HG02610 (cell line): ENCODE measurements around the gene FXYD5.

ENCODE experiments used
- ATAC-seq: cut with Tn5 transposase; IDR thresholded peaks from one replicate; pipeline ENCODE4 v1.9.1; 2021; ENCODE audit warnings: mild to moderate bottlenecking, moderate library complexity; ENCODE audit not compliant: unreplicated experiment

Gene FXYD5, protein sequence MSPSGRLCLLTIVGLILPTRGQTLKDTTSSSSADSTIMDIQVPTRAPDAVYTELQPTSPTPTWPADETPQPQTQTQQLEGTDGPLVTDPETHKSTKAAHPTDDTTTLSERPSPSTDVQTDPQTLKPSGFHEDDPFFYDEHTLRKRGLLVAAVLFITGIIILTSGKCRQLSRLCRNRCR

DNA sequence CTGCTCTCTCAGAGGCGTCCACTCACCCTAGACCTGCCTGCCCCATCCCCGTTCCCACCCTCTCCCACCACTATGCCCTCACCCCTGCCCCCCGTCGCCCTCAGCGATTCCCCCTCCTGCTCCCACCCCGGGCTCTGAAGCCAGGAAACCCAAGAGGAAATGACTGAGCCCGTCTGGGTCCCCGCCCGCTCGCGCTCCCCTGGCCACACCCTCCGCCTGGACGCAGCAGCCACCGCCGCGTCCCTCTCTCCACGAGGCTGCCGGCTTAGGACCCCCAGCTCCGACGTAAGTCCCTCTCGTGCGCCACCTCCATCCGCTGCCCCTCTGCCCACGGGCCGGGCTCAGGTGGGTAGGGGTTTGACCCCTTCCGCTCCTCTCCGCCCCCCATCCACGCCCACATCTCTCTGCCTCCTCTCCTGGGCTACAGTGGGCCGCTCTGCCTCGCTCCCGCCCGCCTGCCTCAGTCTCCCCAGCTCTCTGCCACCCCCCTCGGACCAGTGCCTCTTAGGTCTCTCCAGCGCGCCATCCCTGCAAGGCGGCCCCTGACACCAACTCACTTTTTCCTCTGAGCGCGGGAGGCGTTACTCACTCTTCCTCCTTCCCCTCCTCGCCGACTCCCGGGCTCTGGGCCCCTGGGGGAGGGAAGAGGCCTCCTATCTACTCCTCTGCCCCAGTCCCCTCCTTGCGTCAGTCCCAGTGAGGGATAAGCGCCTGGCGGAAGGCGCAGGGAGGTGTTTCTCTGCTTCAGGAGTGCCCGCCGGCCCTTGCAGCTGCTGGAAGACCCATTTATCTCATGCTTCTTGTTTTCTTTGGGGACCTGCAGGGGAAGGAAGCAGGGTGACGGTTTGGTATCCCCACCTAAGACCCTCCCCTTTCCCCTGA is at the start of gene FXYD5:
TSS of gene FXYD5 (plus strand) at position 211 of the 882 bp plus-strand sequence. CDS start 816 bp downstream, outside the sequence.
- no peak for ATAC-seq

DNA sequence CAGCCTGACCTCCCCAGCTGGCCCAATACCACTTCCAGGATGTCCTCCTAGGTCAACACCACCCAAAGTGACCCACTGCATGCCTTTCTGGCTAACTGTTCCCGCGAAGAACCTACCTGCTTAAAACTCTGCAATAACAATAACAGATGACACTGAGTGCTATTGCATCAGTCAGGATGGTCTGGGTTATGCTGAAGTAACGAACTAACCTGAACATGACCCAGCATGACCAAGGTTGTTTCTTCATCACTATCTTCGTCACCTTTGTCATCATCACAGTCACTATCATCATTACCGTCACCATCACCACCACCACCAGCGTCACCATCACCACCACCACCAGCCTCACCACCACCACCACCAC is 49.5 kb upstream of the FXYD5 start:
- no peak for ATAC-seq

DNA sequence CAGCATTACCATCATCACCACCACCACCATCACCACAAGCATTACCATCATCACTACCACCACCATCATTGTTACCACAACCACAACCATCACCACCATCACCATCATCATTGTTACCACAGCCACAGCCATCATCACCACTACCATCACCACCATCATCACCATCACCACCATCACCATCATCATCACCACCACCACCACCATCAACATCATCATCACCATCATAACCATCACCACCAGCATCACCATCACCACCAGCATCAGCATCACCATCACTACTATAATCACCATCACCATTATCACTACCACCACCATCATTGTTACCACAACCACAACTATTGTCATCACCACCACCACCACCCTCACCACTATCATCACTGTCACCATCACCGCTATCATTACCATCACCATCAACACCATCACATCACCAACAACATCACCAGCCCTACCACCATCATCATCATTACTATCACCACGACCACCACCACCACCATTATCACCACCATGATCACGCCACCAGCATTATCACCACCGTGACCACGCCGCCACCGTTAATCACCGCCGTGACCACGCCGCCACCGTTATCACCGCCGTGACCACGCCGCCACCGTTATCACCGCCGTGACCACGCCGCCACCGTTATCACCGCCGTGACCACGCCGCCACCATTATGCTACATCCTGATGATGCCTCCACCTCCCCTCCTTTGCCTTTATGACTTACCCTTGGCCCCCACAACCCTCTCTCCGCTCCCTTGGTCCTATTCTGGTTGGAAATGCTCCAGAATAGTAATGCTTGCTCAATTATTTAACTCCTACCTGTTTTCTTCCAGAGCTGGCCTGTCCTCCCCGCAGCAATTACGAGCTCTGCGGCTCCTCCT is 48.9 kb upstream of the FXYD5 start:
- no peak for ATAC-seq

GRCh38 chr19:35106291-35106583 is 48.3 kb upstream of the FXYD5 start:
- no peak for ATAC-seq

DNA sequence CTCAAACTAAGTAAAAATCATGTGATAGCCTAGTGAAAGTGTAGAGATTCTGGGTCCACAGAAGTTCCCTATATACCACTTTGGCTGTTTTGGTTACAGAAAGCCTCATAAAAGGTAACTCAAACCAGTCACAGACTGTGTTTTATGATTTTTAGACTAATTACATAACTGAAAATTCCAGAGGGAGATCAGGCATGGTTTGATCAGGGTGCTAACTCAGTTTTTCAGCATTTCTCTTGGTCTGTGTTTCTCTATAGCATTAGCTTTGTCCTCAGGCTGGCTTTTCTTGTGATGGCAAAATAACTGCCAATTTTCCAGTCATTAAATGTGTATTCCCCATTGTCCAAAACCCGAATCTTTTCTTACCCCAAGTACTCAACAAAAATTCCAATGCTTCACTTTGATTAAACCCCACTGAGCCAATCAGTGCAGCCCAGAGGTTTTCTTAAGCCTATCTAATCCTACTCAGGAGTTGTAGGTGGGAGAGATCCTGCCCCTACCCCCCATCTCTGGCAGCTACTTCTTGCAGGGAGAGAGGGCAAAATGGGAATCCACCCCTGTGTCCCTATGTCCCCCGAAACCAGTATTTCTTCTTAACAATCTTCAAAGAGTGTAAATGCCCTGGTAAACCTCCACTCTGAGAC is 47.5 kb upstream of the FXYD5 start:
- no peak for ATAC-seq

- ATAC-seq, result no peak
These were observed 47.0 kb upstream of the FXYD5 start for GRCh38 chr19:35107545-35107944.

- ATAC-seq, result no peak
These were observed 45.8 kb upstream of the FXYD5 start for GRCh38 chr19:35108730-35109129.

DNA sequence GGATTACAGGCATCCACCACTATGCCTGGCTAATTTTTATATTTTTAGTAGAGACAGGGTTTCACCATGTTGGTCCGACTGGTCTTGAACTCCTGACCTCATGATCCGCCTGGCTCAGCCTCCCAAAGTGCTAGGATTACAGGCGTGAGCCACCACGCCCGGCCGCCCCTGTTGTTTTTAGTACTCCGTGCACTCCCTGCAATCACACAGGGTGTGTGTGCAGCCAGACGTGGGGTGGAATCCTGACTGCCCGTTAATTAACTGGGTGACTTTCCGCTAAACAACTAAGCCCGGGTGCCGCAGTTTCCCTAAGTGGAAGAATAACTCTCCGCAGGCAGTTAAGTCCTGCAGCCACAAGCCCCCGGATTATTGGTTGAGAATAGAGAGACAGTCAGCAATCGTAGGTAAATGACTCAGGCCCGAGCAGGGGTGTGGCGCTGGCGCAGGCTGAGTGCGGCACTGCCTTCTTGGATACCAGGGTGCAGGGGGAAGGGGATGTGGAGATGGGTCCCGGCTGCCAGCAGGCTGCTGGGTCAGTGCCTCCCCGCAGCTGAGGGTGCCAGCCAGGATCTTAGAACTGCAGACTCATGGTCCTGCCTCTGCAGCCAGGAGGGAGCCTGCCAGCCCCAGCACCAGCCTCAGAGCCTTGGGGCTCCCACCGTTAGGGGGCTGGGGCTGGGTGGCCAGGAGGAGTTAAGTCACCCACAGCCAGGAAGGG is 45.0 kb upstream of the FXYD5 start:
- no peak for ATAC-seq

DNA sequence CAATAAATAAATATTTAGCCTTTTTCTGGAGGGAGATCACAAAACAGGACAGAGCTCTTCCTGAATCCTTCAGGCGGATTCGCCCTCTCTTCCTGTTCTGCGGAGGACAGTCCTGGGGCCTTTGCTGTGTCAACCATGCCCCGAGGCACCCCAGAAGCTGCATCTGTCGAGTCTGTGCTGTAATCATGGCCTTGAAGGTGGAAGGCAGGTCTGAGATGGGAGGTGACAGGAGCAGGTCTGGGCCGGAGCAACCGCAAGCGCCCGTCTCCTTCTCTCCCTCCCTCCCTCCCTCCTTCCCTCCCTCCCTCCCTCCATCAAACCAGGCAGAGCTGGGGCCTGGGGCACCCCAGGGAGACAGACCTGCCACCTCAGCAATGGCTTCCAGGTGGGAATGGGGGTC is 43.6 kb upstream of the FXYD5 start:
- no peak for ATAC-seq

DNA sequence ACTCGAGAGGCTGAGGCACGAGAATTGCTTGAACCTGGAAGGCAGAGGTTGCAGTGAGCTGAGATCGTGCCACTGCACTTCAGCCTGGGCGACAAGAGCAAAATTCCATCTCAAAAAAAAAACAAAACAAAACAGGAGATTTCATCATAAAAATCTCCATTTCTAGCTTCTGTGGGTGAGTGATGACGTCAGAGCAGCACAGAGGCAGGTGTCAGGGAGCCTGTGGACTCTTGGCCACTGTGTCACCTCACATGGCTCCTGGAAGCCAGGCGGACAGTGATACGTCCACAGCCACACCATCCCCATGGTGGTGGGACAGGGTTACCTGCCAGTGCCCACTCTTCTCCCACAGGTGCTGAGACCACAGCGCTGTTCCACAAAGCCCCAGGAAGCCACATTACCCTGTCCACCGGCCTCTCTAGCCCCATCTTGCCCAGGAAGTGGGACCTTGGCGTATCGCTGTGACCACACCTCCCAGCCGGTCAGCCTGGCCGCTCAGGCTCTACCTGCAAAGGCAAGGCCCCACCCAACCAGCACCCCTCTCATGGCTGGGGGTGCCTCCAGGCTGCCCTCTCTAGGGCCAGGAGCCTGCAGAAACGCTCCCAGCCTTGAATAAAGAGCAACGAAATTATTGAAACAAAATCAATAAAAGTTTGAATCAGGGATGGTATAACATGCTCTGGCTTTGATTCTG is 41.4 kb upstream of the FXYD5 start:
- ATAC-seq, result no peak

DNA sequence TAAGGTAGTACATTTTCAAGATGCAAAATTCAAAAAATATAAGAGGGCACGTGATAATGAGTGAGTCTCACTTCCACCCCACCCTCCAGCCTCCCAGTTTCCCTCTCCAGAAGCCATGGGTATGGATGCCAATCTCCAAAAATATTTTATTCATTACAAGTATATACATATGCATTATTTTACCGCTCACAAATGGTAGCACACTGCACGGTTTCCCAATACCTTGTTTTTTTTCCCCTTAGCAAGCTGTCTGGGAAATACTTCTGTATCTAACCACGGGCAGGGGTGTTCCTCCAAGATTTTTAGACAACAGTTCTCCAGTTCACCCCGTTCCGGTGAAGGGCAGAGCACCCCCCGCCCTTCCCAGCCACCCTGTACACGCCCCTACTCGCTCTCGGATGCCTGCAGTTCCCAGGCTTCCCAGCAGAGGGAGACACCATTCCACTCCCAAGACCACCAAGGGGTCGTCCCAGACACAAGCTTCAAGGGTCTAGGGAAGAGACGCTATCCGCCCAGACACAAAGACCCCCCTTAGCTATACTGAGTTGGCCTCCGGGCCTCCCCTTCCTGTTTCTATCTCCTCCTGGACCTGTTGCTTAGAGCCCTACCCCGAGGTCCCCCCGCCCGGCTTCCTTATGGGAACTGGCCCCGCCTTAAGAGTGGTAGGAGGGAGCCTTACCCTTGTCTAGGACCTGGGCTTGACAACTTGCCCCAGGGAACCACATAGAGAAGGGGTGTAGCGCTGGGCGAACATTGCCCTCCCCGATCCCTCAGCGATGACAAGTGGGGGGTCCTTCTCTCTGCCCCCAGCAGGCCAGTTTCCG is 40.0 kb upstream of the FXYD5 start:
- no peak for ATAC-seq

- ATAC-seq, result no peak
These were observed 39.2 kb upstream of the FXYD5 start, which contains the start of gene FXYD3 for GRCh38 chr19:35115177-35115951. FXYD3 (plus strand) TSS chr19:35115823; CDS start chr19:35119377, 3,554 bp downstream.

GRCh38 chr19:35116072-35116801 is 38.3 kb upstream of the FXYD5 start:
- no peak for ATAC-seq

GRCh38 chr19:35117116-35117515 is 37.4 kb upstream of the FXYD5 start:
- no peak for ATAC-seq

GRCh38 chr19:35117799-35118198 is 36.7 kb upstream of the FXYD5 start:
- no peak for ATAC-seq

DNA sequence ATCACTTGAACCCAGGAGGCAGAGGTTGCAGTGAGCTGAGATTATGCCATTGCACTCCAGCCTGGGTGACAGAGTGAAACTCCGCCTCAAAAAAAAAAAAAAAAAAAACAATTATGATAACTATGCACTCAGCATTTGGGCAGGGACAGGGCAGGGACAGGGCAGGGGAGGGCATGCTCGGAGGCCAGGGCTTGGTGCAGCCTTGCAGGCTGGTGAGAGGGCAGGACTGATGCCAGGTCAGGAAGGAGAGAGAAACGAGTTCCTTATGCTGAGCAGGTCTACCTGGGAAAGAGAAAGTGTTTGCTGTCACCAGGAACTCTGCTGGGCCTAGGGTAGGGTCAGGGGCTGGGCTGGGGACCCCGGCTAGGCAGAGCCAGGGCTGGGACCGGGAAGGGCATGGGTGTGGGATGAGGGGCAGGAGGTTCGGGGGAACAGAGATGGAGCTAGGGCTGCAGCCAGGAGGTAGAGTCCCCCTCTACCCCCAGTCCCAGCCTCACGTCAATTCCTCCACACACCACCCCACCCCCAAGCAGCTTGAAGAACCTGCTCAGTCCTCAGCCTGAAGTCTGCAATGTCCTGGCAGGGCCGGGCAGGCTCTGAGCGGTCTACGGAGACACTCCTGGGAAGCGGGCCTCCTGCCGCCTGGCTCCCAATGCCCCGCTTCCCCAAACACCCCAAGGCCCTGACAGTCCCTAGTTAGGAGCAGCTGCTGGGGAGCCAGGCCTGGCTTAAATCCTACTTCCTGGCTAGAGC is 36.1 kb upstream of the FXYD5 start:
- ATAC-seq, result no peak

GRCh38 chr19:35119091-35119490 is 35.4 kb upstream of the FXYD5 start:
- no peak for ATAC-seq
